T-helper 2 cell (primary cell): Measurements from ENCODE around the gene SLC15A1.
"Not testable (repeated sequence)": the region's sequence is repeated elsewhere in the genome, so short reads cannot be mapped to it uniquely, and the experiment has no call there.

Source experiments
- DNase-seq, 5 experiments: peaks; one replicate each; pipeline versions ENCODE4 v3.0.0 to v3.0.0-alpha.2; 2012 to 2022

SLC15A1 gene

GRCh38 chr13:98780451-98780850, 28.0 kb upstream of the SLC15A1 start:
- DNase-seq: no peak

GRCh38 chr13:98779695-98780094, 27.2 kb upstream of the SLC15A1 start:
- DNase-seq: no peak

GRCh38 chr13:98778749-98779148, 26.3 kb upstream of the SLC15A1 start:
- DNase-seq: no peak

DNA sequence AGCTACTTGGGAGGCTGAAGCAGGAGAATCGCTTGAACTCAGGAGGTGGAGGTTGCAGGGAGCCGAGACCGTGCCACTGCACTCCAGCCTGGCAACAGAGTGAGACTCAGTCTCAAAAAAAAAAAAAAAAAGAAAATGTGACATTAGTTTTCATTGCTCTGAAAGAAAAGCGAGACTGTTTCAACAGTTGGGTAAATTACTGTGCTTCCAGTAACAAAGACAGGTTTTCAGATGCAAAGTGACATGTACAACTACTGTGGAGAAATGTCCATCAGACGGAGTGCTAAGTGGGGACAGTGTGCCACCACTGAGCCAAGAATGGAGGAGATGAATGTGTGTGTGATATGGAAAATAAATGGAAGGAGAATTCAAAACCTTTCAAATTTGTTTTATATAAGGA, 24.2 kb upstream of the SLC15A1 start:
- no peak for DNase-seq

DNA sequence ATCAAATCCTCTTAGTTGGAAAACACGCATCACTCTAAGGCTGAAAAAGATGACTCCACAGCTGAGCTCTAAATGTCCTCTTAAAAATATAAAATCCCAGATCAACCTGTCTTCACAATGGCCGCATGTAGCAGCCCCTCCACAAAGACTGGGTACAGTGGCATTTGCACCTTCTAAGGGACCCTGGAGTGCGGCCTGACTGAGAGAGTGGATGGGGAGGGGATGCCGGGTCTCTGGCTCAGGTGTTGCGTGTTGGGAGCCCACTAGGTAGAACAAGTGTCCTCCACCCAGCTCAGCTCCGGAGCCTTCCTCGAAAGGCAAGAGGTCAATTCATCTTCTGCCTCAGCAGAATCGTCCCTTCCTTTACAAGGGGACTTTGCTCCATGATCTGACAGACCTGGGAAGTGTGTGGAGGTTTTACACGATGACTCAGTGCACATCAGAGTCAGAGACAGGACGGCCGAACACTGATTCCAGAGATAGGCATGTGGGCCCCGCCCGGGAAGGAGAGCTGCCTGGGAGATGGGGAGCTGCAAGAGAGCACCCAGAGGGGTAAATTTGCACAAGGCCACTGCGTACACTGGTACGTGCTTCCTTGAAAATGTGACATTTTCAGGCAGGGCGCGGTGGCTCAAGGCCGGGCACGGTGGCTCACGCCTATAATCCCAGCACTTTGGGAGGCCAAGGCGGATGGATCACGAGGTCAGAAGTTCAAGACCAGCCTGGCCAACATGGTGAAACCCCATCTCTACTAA, 23.5 kb upstream of the SLC15A1 start:
- DNase-seq: no peak

DNA sequence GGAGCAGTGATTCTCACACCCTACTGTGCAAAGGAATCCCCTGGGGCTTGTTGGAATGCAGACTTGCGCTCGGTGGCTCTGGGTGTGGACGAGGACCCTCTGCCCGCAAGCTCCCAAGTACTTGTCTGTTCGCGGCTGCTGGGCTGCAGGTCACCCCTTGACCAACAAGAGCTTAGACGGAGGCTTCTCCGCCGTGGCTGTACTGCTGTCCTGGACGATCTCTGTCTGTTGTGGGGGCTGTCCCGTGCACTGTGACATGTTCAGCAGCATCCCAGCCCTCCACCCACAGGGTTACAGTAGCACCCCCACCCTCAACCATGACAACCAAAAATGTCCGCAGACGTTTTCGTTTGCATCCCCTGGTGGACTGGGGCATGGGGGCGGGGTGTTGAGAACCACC, 22.9 kb upstream of the SLC15A1 start:
- DNase-seq: no peak

GRCh38 chr13:98774776-98775175, 22.3 kb upstream of the SLC15A1 start:
- DNase-seq: no peak

DNA sequence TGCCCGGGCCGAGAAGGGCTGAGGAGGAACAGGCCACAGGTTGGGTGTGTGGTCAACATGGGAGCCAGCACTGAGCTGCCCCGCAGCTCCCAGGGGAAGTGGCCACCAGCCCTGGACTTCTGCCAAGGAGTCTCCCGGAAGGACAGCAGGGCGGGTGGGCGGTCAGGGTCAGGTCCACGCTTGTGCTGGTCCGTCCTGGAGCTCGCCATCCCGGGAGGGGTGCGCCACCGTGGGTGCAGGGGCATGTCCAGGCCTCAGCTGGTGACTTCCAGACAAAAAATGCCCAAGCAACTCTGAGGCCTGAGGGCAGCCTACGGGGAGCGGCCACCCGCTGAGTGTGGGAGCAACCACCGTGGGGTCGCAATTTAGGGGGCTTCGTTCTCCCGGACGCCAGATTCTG, 21.4 kb upstream of the SLC15A1 start:
- DNase-seq: no peak

DNA sequence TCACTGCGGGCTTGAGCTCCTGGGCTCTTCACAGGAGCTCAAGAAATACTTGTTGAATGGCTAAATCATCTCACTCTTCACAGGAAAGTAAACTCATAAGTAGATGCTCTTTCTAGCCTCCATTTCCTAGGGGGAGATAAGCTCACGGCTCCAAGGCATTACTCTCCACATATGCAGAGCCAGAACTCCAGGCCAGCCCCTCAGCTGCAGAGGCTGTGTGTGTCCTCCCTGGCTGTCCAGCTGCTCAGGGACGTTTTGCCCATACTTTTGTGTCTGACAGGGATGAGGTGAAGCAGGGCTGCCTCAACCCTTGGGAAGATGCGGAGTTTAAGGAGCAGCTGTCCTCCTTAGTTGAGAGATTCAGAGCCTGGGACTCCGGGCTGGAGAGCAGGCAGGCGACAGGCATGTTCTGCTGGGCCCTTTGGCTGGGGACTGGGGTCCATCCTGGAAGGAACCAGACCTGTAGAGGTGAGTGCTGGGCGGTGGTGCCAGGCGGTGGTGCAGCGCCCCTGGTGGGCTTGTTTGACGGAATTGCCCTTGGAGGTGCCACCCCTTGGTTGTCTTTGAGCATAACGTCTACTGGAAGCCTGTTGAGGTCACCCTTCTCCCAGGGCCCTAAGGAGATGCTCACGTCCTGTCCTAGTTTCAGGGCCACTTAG, 20.5 kb upstream of the SLC15A1 start:
- DNase-seq: no peak

DNA sequence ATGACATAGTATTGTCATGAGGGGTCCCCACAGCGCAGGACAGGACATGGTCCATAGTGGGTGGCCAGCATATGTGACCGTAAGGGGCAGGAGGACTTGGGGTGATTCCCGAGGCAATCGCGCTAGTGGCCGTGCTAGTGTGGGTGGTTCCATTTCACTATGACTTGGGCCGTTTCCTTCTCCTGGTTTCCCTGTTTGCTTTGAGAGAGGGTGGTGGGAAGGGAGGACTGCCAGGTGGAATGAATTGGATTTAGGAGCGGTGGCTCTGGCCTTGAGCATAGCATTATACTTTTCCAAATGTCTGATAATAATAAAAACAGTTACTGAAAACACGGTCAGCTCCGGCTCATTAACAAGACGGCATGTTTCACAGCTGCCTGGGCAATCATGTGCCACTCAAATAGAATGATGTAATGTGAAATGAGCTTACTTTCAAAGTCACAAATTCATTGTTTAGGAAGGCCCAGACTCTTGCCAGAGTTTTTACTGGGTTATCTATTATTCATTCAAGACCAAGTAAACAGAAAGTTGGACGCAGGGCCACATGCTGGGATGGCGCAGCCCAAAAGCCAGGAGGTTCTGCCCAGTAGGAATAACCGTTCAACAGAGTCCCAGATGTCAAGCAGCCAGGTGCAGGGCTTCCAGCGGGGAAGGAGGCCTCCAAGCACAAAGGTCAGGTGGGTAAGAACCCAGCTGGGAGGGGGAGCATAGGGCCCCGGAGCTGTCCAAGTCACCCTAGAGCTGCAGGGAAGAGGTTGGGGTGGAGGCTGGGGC, 19.6 kb upstream of the SLC15A1 start:
- no peak for DNase-seq

DNA sequence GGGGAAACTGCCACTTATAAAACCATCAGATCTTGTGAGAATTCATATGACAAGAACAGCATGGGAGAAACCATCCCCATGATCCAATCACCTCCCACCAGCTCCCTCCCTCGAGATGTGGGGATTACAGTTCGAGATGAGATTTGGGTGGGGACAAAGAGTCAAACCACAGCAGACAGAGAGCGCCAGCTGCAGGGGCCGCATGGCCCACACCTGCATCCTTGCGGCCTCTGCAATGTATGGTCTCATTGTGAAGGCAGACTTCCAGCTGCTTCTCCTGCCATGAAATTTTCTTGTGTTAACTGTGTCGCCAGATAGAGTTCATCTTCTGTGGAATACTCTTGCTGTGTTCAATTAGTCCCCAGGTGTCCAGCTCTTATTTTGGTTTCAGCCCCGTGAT, 17.3 kb upstream of the SLC15A1 start:
- DNase-seq: no peak

DNA sequence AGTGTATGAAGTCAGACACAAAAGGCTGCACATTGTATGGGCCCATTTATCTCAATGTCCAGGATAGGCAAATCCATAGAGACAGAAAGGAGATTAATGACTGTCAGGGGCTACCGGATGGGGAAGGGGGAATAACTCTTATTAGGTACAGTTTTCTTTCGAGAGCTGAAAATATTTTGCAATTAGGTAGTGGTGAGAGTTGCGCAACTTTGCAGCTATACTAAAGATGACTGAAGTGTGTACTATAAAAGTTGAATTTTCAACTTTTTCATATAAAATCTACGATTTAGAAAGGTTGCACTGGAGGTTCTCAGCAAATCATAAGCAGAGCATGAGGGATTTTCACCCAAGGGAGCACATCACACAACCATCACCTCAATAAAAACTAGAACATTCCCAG, 16.1 kb upstream of the SLC15A1 start:
- no peak for DNase-seq

GRCh38 chr13:98766697-98767096, 14.2 kb upstream of the SLC15A1 start:
- no peak for DNase-seq

DNA sequence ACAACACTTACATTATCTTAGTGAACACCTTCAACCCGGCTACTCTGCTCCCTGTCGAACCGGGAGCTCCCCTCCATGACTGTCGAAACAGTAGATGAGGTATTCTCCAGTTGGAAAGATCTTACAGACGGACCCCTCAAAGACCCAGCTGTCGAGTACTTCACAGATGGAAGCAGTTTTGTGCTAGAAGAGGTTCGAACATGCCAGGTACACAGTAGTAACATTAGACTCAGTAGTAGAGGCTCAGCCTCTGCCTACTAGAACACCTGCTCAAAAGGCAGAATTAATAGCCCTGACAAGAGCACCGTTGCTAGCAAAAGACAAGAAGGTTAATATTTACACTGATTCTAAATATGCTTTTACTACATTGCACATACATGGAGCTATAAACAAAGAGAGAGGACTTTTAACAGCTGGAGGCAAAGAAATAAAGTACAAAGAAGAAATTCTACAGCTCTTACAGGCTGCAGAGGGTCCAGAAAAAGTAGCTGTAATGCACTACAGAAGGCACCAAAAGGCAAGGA, 13.6 kb upstream of the SLC15A1 start:
- no peak for DNase-seq

DNA sequence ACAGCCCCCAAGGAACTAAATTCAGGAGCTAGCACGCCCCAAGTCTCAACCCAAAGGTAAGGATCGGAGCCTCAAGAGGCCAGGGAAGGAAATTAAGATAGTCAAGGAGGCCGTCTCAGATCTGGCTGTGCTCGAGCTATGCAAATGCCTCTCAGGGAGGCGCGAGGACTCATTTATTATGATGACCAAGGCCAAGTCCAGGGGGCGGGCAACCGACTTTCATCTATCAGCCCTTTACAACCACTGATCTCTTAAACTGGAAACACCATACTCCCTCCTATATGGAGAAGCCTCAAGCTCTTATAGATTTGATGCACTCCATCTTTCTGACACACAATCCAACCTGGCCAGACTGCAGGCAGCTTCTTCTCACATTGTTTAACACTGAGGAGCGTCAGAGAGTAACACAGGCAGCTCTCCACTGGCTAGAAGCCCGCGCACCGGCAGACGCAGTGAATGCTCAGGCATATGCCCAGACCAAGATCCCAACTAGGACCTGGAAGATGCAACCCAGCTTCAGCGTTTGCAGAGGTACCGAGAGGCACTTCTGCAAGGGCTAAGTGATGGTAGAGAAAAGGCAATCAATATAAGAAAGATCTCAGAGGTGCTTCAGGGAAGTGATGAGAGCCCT, 9.6 kb upstream of the SLC15A1 start:
- no peak for DNase-seq

DNA sequence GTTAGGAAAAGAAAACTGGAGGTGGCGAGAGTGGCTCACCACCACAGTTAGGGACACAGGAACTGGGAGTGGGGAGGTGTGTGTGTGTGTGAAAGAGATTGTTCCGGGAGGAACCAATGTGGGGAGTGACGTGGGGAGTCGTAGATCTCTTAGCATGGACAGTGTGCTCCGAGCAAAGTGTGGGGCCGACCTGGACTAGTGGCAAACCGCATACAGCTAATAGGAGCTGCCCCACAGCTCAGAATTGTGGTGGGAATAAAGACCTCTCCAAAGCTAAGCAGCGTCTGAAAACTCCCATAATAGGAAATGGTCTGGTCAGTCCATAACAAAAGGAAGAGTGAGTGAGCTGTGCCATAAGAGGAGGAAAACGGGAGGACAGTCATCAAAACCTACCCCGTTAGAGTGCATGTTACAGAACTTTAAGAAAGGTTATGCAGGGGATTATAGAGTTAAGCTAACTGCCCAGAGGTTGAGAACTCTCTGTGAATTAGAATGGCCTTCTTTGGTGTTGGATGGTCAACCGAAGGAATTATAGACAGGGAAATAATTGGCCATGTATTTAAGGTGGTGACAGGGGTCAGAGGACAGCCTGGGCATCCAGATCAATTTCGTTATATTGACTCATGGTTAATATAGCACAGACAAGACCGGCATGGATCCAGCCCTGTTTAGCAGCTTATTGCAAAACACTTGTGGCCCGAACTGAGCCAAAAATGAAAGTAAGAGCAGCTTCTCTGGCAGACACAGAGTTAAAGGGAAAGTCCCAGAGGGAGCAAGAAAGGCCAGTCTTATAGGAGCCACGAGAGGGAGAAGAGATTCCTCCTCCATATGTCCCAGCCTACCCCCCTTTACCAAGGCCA, 8.9 kb upstream of the SLC15A1 start:
- peak in 1 of 5 experiments; percentile 39 for DNase-seq

GRCh38 chr13:98755729-98756128, 3.3 kb upstream of the SLC15A1 start:
- DNase-seq: no peak

GRCh38 chr13:98755116-98755515, 2.6 kb upstream of the SLC15A1 start:
- no peak for DNase-seq

- not testable (repeated sequence) for DNase-seq
Observed at GRCh38 chr13:98754468-98754867, 2.0 kb upstream of the SLC15A1 start.

DNA sequence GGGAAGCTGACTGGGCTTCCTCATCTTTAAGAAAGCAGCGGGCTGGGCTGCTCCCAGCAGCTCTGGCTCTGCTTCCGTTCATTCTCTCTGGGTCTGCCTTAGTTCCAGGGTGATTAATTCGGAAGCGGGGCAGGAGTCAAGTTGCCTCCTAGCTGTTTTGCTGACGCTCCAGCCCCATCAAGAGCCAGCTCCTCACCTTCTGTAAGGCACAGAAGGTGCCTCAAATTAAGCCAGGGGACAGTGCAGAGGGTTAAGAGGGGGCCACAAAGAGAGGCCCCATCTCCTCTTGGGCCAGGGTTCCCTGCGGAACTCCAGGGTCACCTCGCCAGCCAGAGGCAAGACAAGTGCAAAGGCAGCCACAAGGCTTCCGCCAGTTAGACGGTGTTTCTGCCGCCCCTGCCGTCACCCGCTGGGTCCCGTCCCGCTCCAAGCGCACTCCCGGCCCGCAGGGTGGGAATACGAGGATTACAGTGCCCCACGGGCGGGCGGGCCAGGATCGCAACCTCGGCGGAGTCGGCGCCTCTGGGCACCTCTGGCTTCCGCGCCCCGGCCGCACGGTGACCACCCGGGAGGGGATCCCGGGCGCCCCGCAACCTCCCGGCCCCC, 508 bp downstream of the SLC15A1 start:
- no peak for DNase-seq

- DNase-seq: no peak
Observed at GRCh38 chr13:98751367-98751782, 1.1 kb downstream of the SLC15A1 start.

DNA sequence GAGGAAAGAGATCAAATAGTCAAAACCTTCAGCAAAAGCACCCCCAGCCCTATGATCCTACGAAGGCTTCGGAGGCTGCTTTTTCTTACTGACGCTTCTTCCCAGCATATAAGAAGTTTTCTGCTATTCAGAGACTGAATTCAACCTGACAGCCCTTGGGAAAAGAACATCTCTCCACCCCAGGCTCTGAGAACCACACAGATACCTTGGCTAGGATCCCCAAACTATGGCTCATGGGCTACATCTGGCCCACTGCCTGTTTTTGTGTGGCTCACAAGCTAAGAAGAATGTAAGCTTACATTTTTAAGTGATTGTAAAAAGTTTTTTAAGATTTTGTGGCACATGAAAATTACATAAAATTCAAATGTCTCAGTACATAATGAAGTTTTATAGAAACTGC, 3.0 kb downstream of the SLC15A1 start:
- no peak for DNase-seq
